GM19372 (cell line): ENCODE measurements around the gene CADM2.
"Not testable (repeated sequence)": the region's sequence is repeated elsewhere in the genome, so short reads cannot be mapped to it uniquely, and the experiment has no call there.

ENCODE experiments used
- ATAC-seq: cut with Tn5 transposase; IDR thresholded peaks from one replicate; pipeline ENCODE4 v1.9.1; 2021; ENCODE audit warnings: mild to moderate bottlenecking, low read depth, moderate library complexity; ENCODE audit not compliant: unreplicated experiment

Gene CADM2

GRCh38 chr3:85068911-85069310, 110.1 kb downstream of the CADM2 start:
- no peak for ATAC-seq

- ATAC-seq = no peak
These were observed 115.2 kb downstream of the CADM2 start for GRCh38 chr3:85074003-85074402.

GRCh38 chr3:85075663-85076062, 116.9 kb downstream of the CADM2 start:
- ATAC-seq = no peak

- no peak for ATAC-seq
These were observed 118.2 kb downstream of the CADM2 start for GRCh38 chr3:85077018-85077417.

GRCh38 chr3:85081191-85081906, 122.6 kb downstream of the CADM2 start:
- ATAC-seq = no peak

GRCh38 chr3:85090495-85090894, 131.7 kb downstream of the CADM2 start:
- ATAC-seq = no peak

GRCh38 chr3:85100316-85100715, 141.5 kb downstream of the CADM2 start:
- ATAC-seq = no peak

GRCh38 chr3:85102781-85103180, 144.0 kb downstream of the CADM2 start:
- no peak for ATAC-seq

- ATAC-seq = no peak
These were observed 151.6 kb downstream of the CADM2 start for GRCh38 chr3:85110393-85110792.

- ATAC-seq = no peak
These were observed 162.1 kb downstream of the CADM2 start for GRCh38 chr3:85120879-85121278.

- ATAC-seq = not testable (repeated sequence)
These were observed 174.1 kb downstream of the CADM2 start for GRCh38 chr3:85132864-85133263.

GRCh38 chr3:85133691-85134420, 175.1 kb downstream of the CADM2 start:
- ATAC-seq = not testable (repeated sequence)

- no peak for ATAC-seq
These were observed 183.8 kb downstream of the CADM2 start for GRCh38 chr3:85142626-85143025.

GRCh38 chr3:85148036-85148435, 189.2 kb downstream of the CADM2 start:
- ATAC-seq = no peak

- no peak for ATAC-seq
These were observed 192.8 kb downstream of the CADM2 start for GRCh38 chr3:85151555-85151954.

GRCh38 chr3:85153279-85153678, 194.5 kb downstream of the CADM2 start:
- ATAC-seq = not testable (repeated sequence)

- no peak for ATAC-seq
These were observed 200.6 kb downstream of the CADM2 start for GRCh38 chr3:85159376-85159775.

- ATAC-seq = no peak
These were observed 202.8 kb downstream of the CADM2 start for GRCh38 chr3:85161544-85161943.

GRCh38 chr3:85162905-85163304, 204.1 kb downstream of the CADM2 start:
- ATAC-seq = no peak

GRCh38 chr3:85164436-85164835, 205.6 kb downstream of the CADM2 start:
- no peak for ATAC-seq

GRCh38 chr3:85167576-85167975, 208.8 kb downstream of the CADM2 start:
- ATAC-seq = no peak

GRCh38 chr3:85170646-85171045, 211.9 kb downstream of the CADM2 start:
- ATAC-seq = no peak
